DND-41 (cell line): ENCODE results near the gene ITIH5.

Experiments
- CTCF ChIP-seq: IDR thresholded peaks from 2 replicates; pipeline ENCODE4 v1.5.1; 2012; ENCODE audit warnings: borderline replicate concordance, low read length, moderate library complexity, mild to moderate bottlenecking; ENCODE audit not compliant: poor library complexity, severe bottlenecking; ENCODE audit errors: extremely low read depth
- EZH2 ChIP-seq: IDR thresholded peaks from 3 replicates; pipeline ENCODE4 v1.6.1; 2012; ENCODE audit warnings: borderline replicate concordance, low read depth, mild to moderate bottlenecking, moderate library complexity, low read length, inconsistent platforms; ENCODE audit not compliant: severe bottlenecking

DNA sequence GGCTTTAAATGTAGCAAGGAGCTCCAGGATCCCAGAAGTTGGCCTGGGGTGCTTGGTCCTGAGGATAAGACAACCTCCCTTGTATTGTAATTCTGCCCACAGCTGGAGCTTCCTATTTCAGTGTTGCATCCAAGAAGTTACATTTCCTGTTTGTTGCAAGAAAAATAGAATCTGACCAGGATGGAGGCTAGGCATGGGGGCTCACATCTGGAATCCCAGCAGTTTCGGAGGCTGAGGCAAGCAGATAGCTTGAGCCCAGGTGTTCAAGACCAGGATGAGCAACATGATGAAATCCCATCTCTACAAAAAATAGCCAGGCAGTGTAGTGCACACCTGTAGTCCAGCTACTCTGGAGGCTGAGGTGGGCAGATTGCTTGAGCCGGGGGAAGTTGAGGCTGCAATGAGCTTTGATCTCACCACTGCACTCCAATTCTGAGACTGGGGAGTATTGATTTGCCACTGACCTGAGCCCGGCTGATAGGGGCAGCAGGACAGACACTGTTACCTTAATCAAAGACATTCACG is 35.6 kb upstream of the ITIH5 start:
- no peak for TF ChIP-seq CTCF
- TF ChIP-seq EZH2 = no peak
